Measurements from ENCODE around the gene TMEM130.

GRCh38 chr7:98909487-98909886 is 39.7 kb upstream of the TMEM130 start:
- no peak for TF ChIP-seq MEF2A (IDR thresholded peaks at IDR 0.05; ENCODE audit: insufficient read depth, low read depth, low read length)
- no peak for TF ChIP-seq CHD2 (IDR thresholded peaks at IDR 0.05; ENCODE audit: borderline replicate concordance, low read depth, low read length)
- no peak for TF ChIP-seq CTCF (IDR thresholded peaks at IDR 0.05 in 2 of 3, conservative IDR thresholded peaks at IDR 0.05 in 1 of 3; ENCODE audit: control insufficient read depth in 2 of 3, extremely low read depth in 1 of 3, insufficient read depth in 1 of 3, low read depth in 3 of 3, low read length in 3 of 3)

Data from GM12878 (cell line).